Neural cell (in vitro differentiated cells): ENCODE results near the gene APOBEC3A. TPM values are rescaled to one million over a fixed set of nuclear protein-coding genes. Genes with fewer than 3 reads are reported as not detected.

Experiments used
- H2AFZ ChIP-seq: fragments of 200-600, 300-800 bp; sonication (generic), shearing (Covaris generic); 2 replicates; pipeline ENCODE4 v1.6.0; 2014; ENCODE audit warnings: low read depth, mild to moderate bottlenecking, antibody characterized with exemption, low read length, moderate library complexity
- H3F3A ChIP-seq: fragments of 200-600 bp; shearing (Covaris generic); 2 replicates; pipeline ENCODE4 v1.6.1; 2016; ENCODE audit warnings: mild to moderate bottlenecking, moderate library complexity, mixed read lengths, antibody characterized with exemption, low read length; ENCODE audit not compliant: insufficient read depth, poor library complexity, severe bottlenecking
- H3K27ac ChIP-seq: fragments of 200-600, 300-800 bp; sonication (generic), shearing (Covaris generic); 2 replicates; pipeline ENCODE4 v1.5.1; 2014; ENCODE audit warnings: mild to moderate bottlenecking, low read length, moderate library complexity
- H3K27me3 ChIP-seq: fragments of 300-800, 200-600 bp; sonication (generic), shearing (Covaris generic); 2 replicates; pipeline ENCODE4 v1.6.0; 2014; ENCODE audit warnings: mild to moderate bottlenecking, low read depth, low read length, moderate library complexity; ENCODE audit not compliant: insufficient read depth
- H3K36me3 ChIP-seq: fragments of 300-800, 200-600 bp; sonication (generic), shearing (Covaris generic); 2 replicates; pipeline ENCODE4 v1.5.1; 2014; ENCODE audit warnings: mild to moderate bottlenecking, antibody characterized with exemption, low read length, moderate library complexity; ENCODE audit not compliant: insufficient read depth
- H3K4me2 ChIP-seq: fragments of 300-800, 200-600 bp; sonication (generic), shearing (Covaris generic); 2 replicates; pipeline ENCODE4 v1.6.0; 2014; ENCODE audit warnings: mild to moderate bottlenecking, low read length
- H3K4me3 ChIP-seq: fragments of 300-800, 200-600 bp; sonication (generic), shearing (Covaris generic); 2 replicates; pipeline ENCODE4 v1.5.1; 2014; ENCODE audit warnings: mild to moderate bottlenecking, low read length, moderate library complexity
- H3K79me2 ChIP-seq: fragments of 200-600 bp; shearing (Covaris generic); replicated peaks from 2 replicates; pipeline ENCODE4 v1.6.0; 2014; ENCODE audit warnings: mild to moderate bottlenecking, low read length, moderate library complexity; ENCODE audit not compliant: insufficient read depth
- H3K9ac ChIP-seq: fragments of 300-800, 200-600 bp; sonication (generic), shearing (Covaris generic); 2 replicates; pipeline ENCODE4 v1.6.1; 2016; ENCODE audit warnings: mild to moderate bottlenecking, low read length, mixed read lengths
- H3K9me2 ChIP-seq: fragments of 200-600 bp; shearing (Covaris generic); 2 replicates; pipeline ENCODE4 v1.6.1; 2016; ENCODE audit warnings: mild to moderate bottlenecking, low read length, mixed read lengths; ENCODE audit not compliant: insufficient read depth
- H3K9me3 ChIP-seq: fragments of 200-600, 300-800 bp; sonication (generic), shearing (Covaris generic); 2 replicates; pipeline ENCODE4 v1.6.1; 2016; ENCODE audit warnings: mild to moderate bottlenecking, mixed run types, low read length, moderate library complexity, mixed read lengths
- H4K20me1 ChIP-seq: fragments of 200-600 bp; shearing (Covaris generic); 2 replicates; pipeline ENCODE4 v1.6.1; 2016; ENCODE audit warnings: mild to moderate bottlenecking, mixed run types; ENCODE audit not compliant: insufficient read depth
- EP300 ChIP-seq: fragments of 450-650 bp; conservative IDR thresholded peaks from 2 replicates; pipeline ENCODE4 v1.6.1; 2014; ENCODE audit warnings: antibody characterized with exemption, mild to moderate bottlenecking, moderate library complexity; ENCODE audit not compliant: poor library complexity, severe bottlenecking
- EZH2 ChIP-seq: fragments of 200-600, 300-800 bp; shearing (Covaris generic), sonication (generic); IDR thresholded peaks from 2 replicates; pipeline ENCODE4 v1.6.1; 2014; ENCODE audit warnings: antibody characterized with exemption, low read length, borderline replicate concordance, mild to moderate bottlenecking; ENCODE audit not compliant: insufficient read depth, poor library complexity, severe bottlenecking
- MXI1 ChIP-seq: fragments of 450-650 bp; conservative IDR thresholded peaks from 2 replicates; pipeline ENCODE4 v1.6.1; 2014; ENCODE audit warnings: antibody characterized with exemption, mild to moderate bottlenecking; ENCODE audit not compliant: poor library complexity, severe bottlenecking
- POLR2AphosphoS5 ChIP-seq: IDR thresholded peaks from 2 replicates; pipeline ENCODE4 v1.6.1; 2012
- RAD21 ChIP-seq: fragments of 450-650 bp; conservative IDR thresholded peaks from 2 replicates; pipeline ENCODE4 v1.6.1; 2014; ENCODE audit warnings: antibody characterized with exemption, mild to moderate bottlenecking, moderate library complexity
- SMC3 ChIP-seq: fragments of 450-650 bp; conservative IDR thresholded peaks from 2 replicates; pipeline ENCODE4 v1.6.1; 2014; ENCODE audit warnings: antibody characterized with exemption, mild to moderate bottlenecking, moderate library complexity; ENCODE audit not compliant: poor library complexity
- TAF1 ChIP-seq: IDR thresholded peaks from 2 replicates; pipeline ENCODE4 v1.6.1; 2012; ENCODE audit warnings: low read depth
- polyA plus RNA-seq: library from polyadenylated mRNA; depleted of rRNA; stranded (reverse); fragments of >200 nt; gene quantifications from 2 replicates; pipeline ENCODE4 v1.2.3, GENCODE V29; 2014
- TF ChIP-seq, protein P1 (sequence below): IDR thresholded peaks from 2 replicates; pipeline ENCODE4 v1.6.1; 2012; ENCODE audit warnings: borderline replicate concordance
- TF ChIP-seq, protein P2 (sequence below): fragments of 450-650 bp; IDR thresholded peaks from 2 replicates; pipeline ENCODE4 v1.5.1; 2014; ENCODE audit warnings: antibody characterized with exemption, mild to moderate bottlenecking, moderate library complexity; ENCODE audit not compliant: poor library complexity, severe bottlenecking

APOBEC3A gene
- polyA plus RNA-seq, 1 donor from 2014 or later, result not detected

DNA sequence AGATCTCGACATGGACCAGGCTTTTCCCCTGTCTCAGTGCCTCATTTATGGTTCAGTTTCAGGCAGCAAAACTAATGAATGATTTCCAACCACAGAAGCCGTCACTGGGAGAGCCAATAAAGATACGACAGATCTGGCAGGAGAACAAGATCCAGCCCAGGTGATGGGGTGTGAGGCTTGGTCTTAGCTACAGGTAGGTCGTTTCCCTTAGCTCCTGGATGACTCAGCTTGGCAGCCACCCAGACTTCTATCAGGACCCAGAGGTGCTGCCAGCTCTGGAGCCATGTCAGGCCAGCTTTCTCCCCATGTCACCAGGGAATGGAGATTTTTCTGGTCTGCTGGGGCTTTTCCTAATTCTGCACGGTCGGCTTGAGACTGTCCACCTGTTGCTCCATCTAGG, 36.3 kb upstream of the APOBEC3A start:
- Histone ChIP-seq H4K20me1 (no peaks in the 10 kb centered on the region), H3K9me3 (no peaks in the 10 kb centered on the region), H3K4me3 (no peak overlapping the region), H3K9ac (no peak overlapping the region), H3K36me3 (no peaks in the 10 kb centered on the region), H3K9me2 (no peaks in the 10 kb centered on the region), H3K4me2 (no peak overlapping the region), H3K79me2 (no peaks in the 10 kb centered on the region), H3F3A (no peaks in the 10 kb centered on the region), H3K27me3 (no peaks in the 10 kb centered on the region), H2AFZ (no peak overlapping the region), H3K27ac (no peak overlapping the region)
- TF ChIP-seq MXI1 (no peak), RAD21 (no peak), TAF1 (no peak), EP300 (no peak), EZH2 (no peak), SMC3 (no peak), POLR2AphosphoS5 (no peak)
- TF ChIP-seq, protein P1, sequence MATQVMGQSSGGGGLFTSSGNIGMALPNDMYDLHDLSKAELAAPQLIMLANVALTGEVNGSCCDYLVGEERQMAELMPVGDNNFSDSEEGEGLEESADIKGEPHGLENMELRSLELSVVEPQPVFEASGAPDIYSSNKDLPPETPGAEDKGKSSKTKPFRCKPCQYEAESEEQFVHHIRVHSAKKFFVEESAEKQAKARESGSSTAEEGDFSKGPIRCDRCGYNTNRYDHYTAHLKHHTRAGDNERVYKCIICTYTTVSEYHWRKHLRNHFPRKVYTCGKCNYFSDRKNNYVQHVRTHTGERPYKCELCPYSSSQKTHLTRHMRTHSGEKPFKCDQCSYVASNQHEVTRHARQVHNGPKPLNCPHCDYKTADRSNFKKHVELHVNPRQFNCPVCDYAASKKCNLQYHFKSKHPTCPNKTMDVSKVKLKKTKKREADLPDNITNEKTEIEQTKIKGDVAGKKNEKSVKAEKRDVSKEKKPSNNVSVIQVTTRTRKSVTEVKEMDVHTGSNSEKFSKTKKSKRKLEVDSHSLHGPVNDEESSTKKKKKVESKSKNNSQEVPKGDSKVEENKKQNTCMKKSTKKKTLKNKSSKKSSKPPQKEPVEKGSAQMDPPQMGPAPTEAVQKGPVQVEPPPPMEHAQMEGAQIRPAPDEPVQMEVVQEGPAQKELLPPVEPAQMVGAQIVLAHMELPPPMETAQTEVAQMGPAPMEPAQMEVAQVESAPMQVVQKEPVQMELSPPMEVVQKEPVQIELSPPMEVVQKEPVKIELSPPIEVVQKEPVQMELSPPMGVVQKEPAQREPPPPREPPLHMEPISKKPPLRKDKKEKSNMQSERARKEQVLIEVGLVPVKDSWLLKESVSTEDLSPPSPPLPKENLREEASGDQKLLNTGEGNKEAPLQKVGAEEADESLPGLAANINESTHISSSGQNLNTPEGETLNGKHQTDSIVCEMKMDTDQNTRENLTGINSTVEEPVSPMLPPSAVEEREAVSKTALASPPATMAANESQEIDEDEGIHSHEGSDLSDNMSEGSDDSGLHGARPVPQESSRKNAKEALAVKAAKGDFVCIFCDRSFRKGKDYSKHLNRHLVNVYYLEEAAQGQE, result no peak
- TF ChIP-seq, protein P2, sequence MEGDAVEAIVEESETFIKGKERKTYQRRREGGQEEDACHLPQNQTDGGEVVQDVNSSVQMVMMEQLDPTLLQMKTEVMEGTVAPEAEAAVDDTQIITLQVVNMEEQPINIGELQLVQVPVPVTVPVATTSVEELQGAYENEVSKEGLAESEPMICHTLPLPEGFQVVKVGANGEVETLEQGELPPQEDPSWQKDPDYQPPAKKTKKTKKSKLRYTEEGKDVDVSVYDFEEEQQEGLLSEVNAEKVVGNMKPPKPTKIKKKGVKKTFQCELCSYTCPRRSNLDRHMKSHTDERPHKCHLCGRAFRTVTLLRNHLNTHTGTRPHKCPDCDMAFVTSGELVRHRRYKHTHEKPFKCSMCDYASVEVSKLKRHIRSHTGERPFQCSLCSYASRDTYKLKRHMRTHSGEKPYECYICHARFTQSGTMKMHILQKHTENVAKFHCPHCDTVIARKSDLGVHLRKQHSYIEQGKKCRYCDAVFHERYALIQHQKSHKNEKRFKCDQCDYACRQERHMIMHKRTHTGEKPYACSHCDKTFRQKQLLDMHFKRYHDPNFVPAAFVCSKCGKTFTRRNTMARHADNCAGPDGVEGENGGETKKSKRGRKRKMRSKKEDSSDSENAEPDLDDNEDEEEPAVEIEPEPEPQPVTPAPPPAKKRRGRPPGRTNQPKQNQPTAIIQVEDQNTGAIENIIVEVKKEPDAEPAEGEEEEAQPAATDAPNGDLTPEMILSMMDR, result no peak

DNA sequence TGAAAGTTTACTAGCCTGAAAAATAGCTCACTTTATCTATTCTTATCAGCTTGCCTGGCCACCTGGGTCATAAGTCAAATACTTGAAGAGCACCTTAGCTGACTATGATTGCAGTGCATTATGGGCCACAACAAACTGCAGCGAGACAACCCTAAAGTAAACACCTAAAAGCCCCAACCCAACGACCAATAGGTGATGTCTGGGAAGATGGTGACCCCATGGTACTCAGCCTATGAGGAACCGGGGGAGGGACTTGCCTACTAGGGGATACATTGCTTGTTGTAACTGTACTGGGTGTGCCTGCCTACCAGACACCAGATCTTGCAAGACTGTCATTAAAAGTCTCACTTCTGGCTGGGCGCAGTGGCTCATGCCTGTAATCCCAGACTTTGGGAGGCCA, 35.6 kb upstream of the APOBEC3A start:
- no peak for TF ChIP-seq SMC3
- no peak for TF ChIP-seq RAD21
- no peak for TF ChIP-seq TAF1
- TF ChIP-seq, protein P1, result no peak
- TF ChIP-seq, protein P2, result no peak
- TF ChIP-seq MXI1, result no peak
- no peak for TF ChIP-seq POLR2AphosphoS5
- no peak for TF ChIP-seq EP300
- TF ChIP-seq EZH2, result no peak
- H3K27me3 ChIP-seq, result no peaks in the 10 kb centered on the region
- H4K20me1 ChIP-seq, result no peaks in the 10 kb centered on the region
- no peak overlapping the region for H3K9ac ChIP-seq
- no peaks in the 10 kb centered on the region for H3K9me2 ChIP-seq
- H3K9me3 ChIP-seq, result no peaks in the 10 kb centered on the region
- no peak overlapping the region for H3K4me3 ChIP-seq
- H3F3A ChIP-seq, result no peaks in the 10 kb centered on the region
- no peak overlapping the region for H2AFZ ChIP-seq
- no peaks in the 10 kb centered on the region for H3K36me3 ChIP-seq
- no peak overlapping the region for H3K4me2 ChIP-seq
- no peak overlapping the region for H3K27ac ChIP-seq
- no peaks in the 10 kb centered on the region for H3K79me2 ChIP-seq
